H1 (cell line): ENCODE results near the gene MAP6D1. TPM values are rescaled to one million over a fixed set of nuclear protein-coding genes. Genes with fewer than 3 reads are reported as not detected.

Experiments
- CTCF ChIA-PET: fragments of 300-600 bp; sonication (Branson Sonifier 250); formaldehyde crosslinking; loops from one replicate; lab custom pipeline; 2021; ENCODE audit not compliant: partially characterized antibody; lab: Charles Lee
- POLR2A ChIA-PET: fragments of 300-600 bp; sonication (Branson Sonifier 250); formaldehyde crosslinking; loops from one replicate; lab custom pipeline; 2021; ENCODE audit warnings: inconsistent platforms; ENCODE audit not compliant: partially characterized antibody; lab: Charles Lee
- DNase-seq, 2 experiments: peaks; one replicate each; pipeline versions ENCODE4 v3.0.0 to v3.0.0-alpha.2; 2010 to 2022; ENCODE audit warnings: low spot score in 2 of 2, low read depth in 1 of 2, mixed read lengths in 1 of 2
- FAIRE-seq: peaks from 2 replicates; lab custom pipeline; 2011; peaks lifted over from hg19 to GRCh38; lab: Jason Lieb, UNC
- H2AFZ ChIP-seq: 2 replicates; pipeline ENCODE4 v1.8.1; 2012; ENCODE audit warnings: low read length, inconsistent platforms
- H2AK5ac ChIP-seq: 2 replicates; pipeline ENCODE4 v1.6.1; 2013; ENCODE audit warnings: low read depth, low read length
- H2BK120ac ChIP-seq: replicated peaks from 2 replicates; pipeline ENCODE3; 2013; ENCODE audit warnings: low read depth, low read length, inconsistent platforms
- H2BK12ac ChIP-seq: 2 replicates; pipeline ENCODE4 v1.6.1; 2013; ENCODE audit warnings: low read depth, low read length
- H2BK15ac ChIP-seq: 2 replicates; pipeline ENCODE4 v1.6.1; 2013; ENCODE audit warnings: low read length
- H2BK20ac ChIP-seq: 2 replicates; pipeline ENCODE4 v1.6.1; 2013; ENCODE audit warnings: low read length
- H2BK5ac ChIP-seq: 2 replicates; pipeline ENCODE4 v1.6.1; 2013; ENCODE audit warnings: low read depth, low read length
- H3K14ac ChIP-seq: 2 replicates; pipeline ENCODE4 v1.6.1; 2013; ENCODE audit warnings: inconsistent platforms; ENCODE audit not compliant: insufficient read length
- H3K18ac ChIP-seq: 2 replicates; pipeline ENCODE4 v1.6.1; 2013; ENCODE audit warnings: low read length; ENCODE audit errors: extremely low read depth
- H3K23ac ChIP-seq: 2 replicates; pipeline ENCODE4 v1.6.1; 2013; ENCODE audit warnings: inconsistent platforms; ENCODE audit not compliant: insufficient read length
- H3K23me2 ChIP-seq: 2 replicates; pipeline ENCODE4 v1.6.1; 2013; ENCODE audit warnings: low read depth, low read length
- H3K27ac ChIP-seq: 2 replicates; pipeline ENCODE4 v1.6.1; 2011; ENCODE audit warnings: low read depth, low read length, inconsistent platforms
- H3K27me3 ChIP-seq, 4 experiments: replicated peaks in 1 of 4; 1 replicate in 1 of 4; 2 replicates in 3 of 4; pipeline versions ENCODE4 v1.6.1 to v1.8.1; 2011 to 2013; ENCODE audit warnings: low read length in 3 of 4, mild to moderate bottlenecking in 3 of 4, inconsistent platforms in 2 of 4, mixed read lengths in 2 of 4, moderate library complexity in 1 of 4; ENCODE audit not compliant: control insufficient read depth in 3 of 4, insufficient read depth in 3 of 4; ENCODE audit errors: extremely low read depth in 1 of 4
- H3K36me3 ChIP-seq, 4 experiments: 2 replicates each; pipeline versions ENCODE4 v1.6.1 to v1.8.1; 2011 to 2013; ENCODE audit warnings: mild to moderate bottlenecking in 4 of 4, low read length in 3 of 4, moderate library complexity in 2 of 4, control low read depth in 1 of 4, inconsistent platforms in 1 of 4; ENCODE audit not compliant: insufficient read depth in 4 of 4, control insufficient read depth in 2 of 4
- H3K4ac ChIP-seq: replicated peaks from 2 replicates; pipeline ENCODE3; 2013; ENCODE audit warnings: low read length, low read depth, mixed read lengths, inconsistent platforms; ENCODE audit not compliant: insufficient read length
- H3K4me1 ChIP-seq, 4 experiments: replicated peaks in 1 of 4; 1 replicate in 1 of 4; 2 replicates in 3 of 4; pipeline versions ENCODE4 v1.6.1 to v1.8.1; 2011 to 2013; ENCODE audit warnings: low read length in 3 of 4, inconsistent platforms in 2 of 4, mixed read lengths in 1 of 4; ENCODE audit not compliant: insufficient read depth in 4 of 4, control insufficient read depth in 3 of 4
- H3K4me2 ChIP-seq, 2 experiments: 2 replicates each; pipeline versions ENCODE4 v1.6.1 to v1.8.1; 2011 to 2013; ENCODE audit warnings: low read depth in 2 of 2, low read length in 2 of 2, control low read depth in 1 of 2, inconsistent platforms in 1 of 2, mild to moderate bottlenecking in 1 of 2; ENCODE audit not compliant: insufficient read depth in 1 of 2
- H3K4me3 ChIP-seq, 4 experiments: fragments of 200-600, 300-600 bp in 1 of 4; sonication (generic), shearing (Covaris generic), sonication (Bioruptor Twin) in 1 of 4; 2 replicates each; pipeline versions ENCODE4 v1.5.1 to v1.8.1; 2011 to 2016; ENCODE audit warnings: low read length in 4 of 4, low read depth in 3 of 4, control low read depth in 2 of 4, inconsistent platforms in 2 of 4, mild to moderate bottlenecking in 2 of 4, mixed read lengths in 1 of 4, moderate library complexity in 1 of 4; ENCODE audit not compliant: insufficient read depth in 2 of 4; ENCODE audit errors: extremely low read depth in 1 of 4
- H3K56ac ChIP-seq: replicated peaks from 2 replicates; pipeline ENCODE3; 2013; ENCODE audit warnings: low read depth, mild to moderate bottlenecking, mixed read lengths, low read length, inconsistent platforms; ENCODE audit not compliant: insufficient read length
- H3K79me1 ChIP-seq: 2 replicates; pipeline ENCODE4 v1.6.1; 2013; ENCODE audit warnings: low read depth, low read length, control low read depth
- H3K79me2 ChIP-seq, 2 experiments: 2 replicates each; pipeline versions ENCODE4 v1.6.1 to v1.8.1; 2012 to 2013; ENCODE audit warnings: low read length in 2 of 2, mild to moderate bottlenecking in 2 of 2, inconsistent platforms in 1 of 2; ENCODE audit not compliant: insufficient read depth in 2 of 2, control insufficient read depth in 1 of 2
- H3K9ac ChIP-seq, 4 experiments: replicated peaks in 1 of 4; 1 replicate in 1 of 4; 2 replicates in 3 of 4; pipeline versions ENCODE4 v1.6.1 to v1.8.1; 2011 to 2013; ENCODE audit warnings: low read depth in 3 of 4, low read length in 3 of 4, control low read depth in 2 of 4, mild to moderate bottlenecking in 2 of 4, moderate library complexity in 2 of 4, inconsistent platforms in 1 of 4; ENCODE audit errors: extremely low read depth in 1 of 4
- H3K9me3 ChIP-seq, 2 experiments: 2 replicates each; pipeline versions ENCODE4 v1.6.1 to v1.8.1; 2012 to 2013; ENCODE audit warnings: mild to moderate bottlenecking in 2 of 2, moderate library complexity in 2 of 2, control low read depth in 1 of 2, inconsistent platforms in 1 of 2, low read depth in 1 of 2, low read length in 1 of 2, mixed read lengths in 1 of 2; ENCODE audit not compliant: insufficient read depth in 2 of 2
- H4K20me1 ChIP-seq, 2 experiments: replicated peaks in 1 of 2; 2 replicates each; pipeline versions ENCODE3 to v1.8.1; 2011 to 2013; ENCODE audit warnings: inconsistent platforms in 2 of 2, low read length in 2 of 2, mild to moderate bottlenecking in 1 of 2; ENCODE audit not compliant: insufficient read depth in 2 of 2, control insufficient read depth in 1 of 2
- H4K5ac ChIP-seq: 2 replicates; pipeline ENCODE4 v1.6.1; 2013; ENCODE audit warnings: low read length, low read depth, mixed read lengths, inconsistent platforms; ENCODE audit not compliant: insufficient read length
- H4K8ac ChIP-seq: 2 replicates; pipeline ENCODE4 v1.8.0; 2013; ENCODE audit warnings: mild to moderate bottlenecking, moderate library complexity, low read length, inconsistent platforms; ENCODE audit not compliant: insufficient read depth; ENCODE audit errors: extremely low read depth
- H4K91ac ChIP-seq: replicated peaks from 2 replicates; pipeline ENCODE3; 2013; ENCODE audit warnings: low read length, mixed read lengths, inconsistent platforms; ENCODE audit not compliant: insufficient read length
- BCL11A ChIP-seq, 2 experiments: IDR thresholded peaks; one replicate each; pipeline ENCODE4 v1.6.1; 2011; ENCODE audit warnings: low read depth in 2 of 2, low read length in 2 of 2, mild to moderate bottlenecking in 2 of 2
- CBX5 ChIP-seq: fragments of 300-800, 300-1000 bp; sonication (generic); IDR thresholded peaks from 2 replicates; pipeline ENCODE4 v1.7.1; 2016; ENCODE audit warnings: antibody characterized with exemption, low read length, low read depth
- CEBPB ChIP-seq: IDR thresholded peaks from 2 replicates; pipeline ENCODE4 v1.6.1; 2012; ENCODE audit warnings: low read depth, low read length
- CREB1 ChIP-seq: IDR thresholded peaks from 2 replicates; pipeline ENCODE4 v1.6.1; 2012; ENCODE audit warnings: inconsistent platforms
- EZH2 ChIP-seq: fragments of 200-600 bp; sonication (generic); IDR thresholded peaks from 2 replicates; pipeline ENCODE4 v1.7.1; 2012; ENCODE audit warnings: low read depth, mild to moderate bottlenecking, moderate library complexity, low read length, inconsistent platforms; ENCODE audit not compliant: severe bottlenecking
- GTF2F1 ChIP-seq: IDR thresholded peaks from 2 replicates; pipeline ENCODE4 v1.6.1; 2012; ENCODE audit warnings: low read depth, low read length, improper control_type of control experiment, borderline replicate concordance
- MAFK ChIP-seq: IDR thresholded peaks from 2 replicates; pipeline ENCODE4 v1.6.1; 2012; ENCODE audit warnings: low read depth, mild to moderate bottlenecking, improper control_type of control experiment, low read length
- NRF1 ChIP-seq: IDR thresholded peaks from 2 replicates; pipeline ENCODE4 v1.6.1; 2011; ENCODE audit warnings: mild to moderate bottlenecking, low read depth, low read length, improper control_type of control experiment
- RXRA ChIP-seq: IDR thresholded peaks from 2 replicates; pipeline ENCODE4 v1.6.1; 2011; ENCODE audit warnings: low read depth, mild to moderate bottlenecking, low read length, moderate library complexity; ENCODE audit not compliant: insufficient read depth
- SAP30 ChIP-seq: fragments of 300-600 bp; sonication (generic); IDR thresholded peaks from 2 replicates; pipeline ENCODE4 v1.7.1; 2012; ENCODE audit warnings: low read length, moderate library complexity, mild to moderate bottlenecking, inconsistent platforms; ENCODE audit not compliant: insufficient read depth, insufficient replicate concordance
- SP2 ChIP-seq: IDR thresholded peaks from 2 replicates; pipeline ENCODE4 v1.6.1; 2012; ENCODE audit warnings: mild to moderate bottlenecking, low read length, inconsistent platforms
- TCF12 ChIP-seq: IDR thresholded peaks from 2 replicates; pipeline ENCODE4 v1.6.1; 2011; ENCODE audit warnings: low read depth, mild to moderate bottlenecking, low read length
- YY1 ChIP-seq: IDR thresholded peaks from 2 replicates; pipeline ENCODE4 v1.6.1; 2011; ENCODE audit warnings: low read depth, mild to moderate bottlenecking, low read length
- WGBS, 2 experiments: shearing (Covaris generic) in 1 of 2; methylation state at CpG; one replicate each; pipeline versions ENCODE4 v1.1.6 to v1.1.7; 2013 to 2015; ENCODE audit warnings: low lambda C conversion rate in 2 of 2, mixed read lengths in 2 of 2, inconsistent platforms in 1 of 2, low coverage in 1 of 2, missing lambda C conversion rate in 1 of 2; ENCODE audit not compliant: insufficient replicate concordance in 2 of 2, insufficient coverage in 1 of 2, insufficient read length in 1 of 2; ENCODE audit errors: extremely low coverage in 1 of 2, missing lambda C conversion rate in 1 of 2; 5-methylcytosine and 5-hydroxymethylcytosine counted together
- polyA plus RNA-seq, 7 experiments: library from polyadenylated mRNA; depleted of rRNA in 3 of 7; stranded (reverse) in 5 of 7; unstranded in 2 of 7; fragments of >200 nt in 5 of 7; fragments of 200-250 nt in 2 of 7; gene quantifications; 1 replicate in 5 of 7; 2 replicates in 1 of 7; 4 replicates in 1 of 7; pipeline versions ENCODE4 v1.2.1 to v1.2.3, GENCODE V29; 2011 to 2013; ENCODE audit warnings: missing spikeins in 2 of 7, mixed read lengths in 2 of 7
- total RNA-seq: library from RNA; stranded (reverse); fragmentation: NEBNext Ultra II Directional; extraction: Animal tissue kit (Norgen Biotek cat#: 25700); gene quantifications from 2 replicates; pipeline ENCODE4 v1.2.1, GENCODE V29; 2021
- TF ChIP-seq, protein P1 (sequence below): IDR thresholded peaks from 2 replicates; pipeline ENCODE4 v1.6.1; 2011; ENCODE audit warnings: low read depth, mild to moderate bottlenecking, low read length; ENCODE audit not compliant: insufficient read depth

MAP6D1 gene
- total and polyA plus RNA-seq, 2 of the 8 experiments (the other 6 are each of a cell fraction or from before 2014, with no cell fraction given), result 4.8 to 5.2 TPM

DNA sequence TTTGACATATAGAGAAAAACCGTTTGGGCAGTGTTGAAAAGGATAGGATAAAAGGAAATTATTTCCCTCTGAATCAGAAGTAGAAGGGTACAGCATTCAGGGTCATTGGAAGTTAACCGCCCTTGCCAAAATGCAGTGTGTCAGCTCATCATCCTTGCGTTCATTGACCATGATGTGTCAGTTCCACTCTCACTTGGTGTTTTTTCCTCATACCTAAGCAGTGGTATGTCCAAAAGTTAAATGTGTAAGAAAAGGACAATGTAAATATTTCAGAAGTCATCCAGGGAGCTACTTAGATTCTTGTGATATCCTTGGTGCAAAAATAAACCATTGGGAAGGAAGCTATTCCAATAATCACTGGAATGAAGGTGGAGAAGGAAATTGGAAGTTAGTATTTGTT, 50.7 kb downstream of the MAP6D1 start:
- no peak overlapping the region for H3K23ac ChIP-seq
- no peak overlapping the region for H2BK15ac ChIP-seq
- H3K27me3 ChIP-seq, result no peaks in the 10 kb centered on the region
- H3K23me2 ChIP-seq, result no peaks in the 10 kb centered on the region
- H3K56ac ChIP-seq, result no peak overlapping the region
- H2BK5ac ChIP-seq, result no peak overlapping the region
- peaks cover 29 to 78% (median 57%) of the 10 kb centered on the region in 4 experiments for H3K36me3 ChIP-seq
- TF ChIP-seq EZH2 (no peak), SP2 (no peak), CEBPB (no peak), CREB1 (no peak), NRF1 (no peak), MAFK (no peak), GTF2F1 (no peak), SAP30 (no peak), CBX5 (no peak), BCL11A (IDR thresholded peaks at IDR 0.05; ENCODE audit: low read depth in 2 of 2, low read length in 2 of 2) (no peak), YY1 (no peak), RXRA (no peak), TCF12 (no peak)
- TF ChIP-seq, protein P1, sequence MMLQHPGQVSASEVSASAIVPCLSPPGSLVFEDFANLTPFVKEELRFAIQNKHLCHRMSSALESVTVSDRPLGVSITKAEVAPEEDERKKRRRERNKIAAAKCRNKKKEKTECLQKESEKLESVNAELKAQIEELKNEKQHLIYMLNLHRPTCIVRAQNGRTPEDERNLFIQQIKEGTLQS, result no peak
- no peak overlapping the region for H2AK5ac ChIP-seq
- no peak for FAIRE-seq
- no peak overlapping the region for H3K14ac ChIP-seq
- H2BK20ac ChIP-seq, result no peak overlapping the region
- no peak overlapping the region for H3K9ac ChIP-seq
- H4K5ac ChIP-seq, result no peak overlapping the region
- no peak overlapping the region for H4K8ac ChIP-seq
- DNase-seq, result no peak
- H3K4me1 ChIP-seq, result no peaks in the 10 kb centered on the region
- H3K9me3 ChIP-seq, result no peaks in the 10 kb centered on the region
- peaks cover 1 to 2% of the 10 kb centered on the region in 2 experiments for H4K20me1 ChIP-seq
- H3K79me2 ChIP-seq, result no peaks in the 10 kb centered on the region
- ChIA-PET CTCF (interaction anchor here (0.8 to 1.2 kb wide), 4 partner anchors 10 to 454 kb away, joined by 3 read pairs; no protein-coding TSS in a partner anchor), POLR2A (no interaction called here)
- H3K4me2 ChIP-seq, result no peak overlapping the region
- no peak overlapping the region for H3K18ac ChIP-seq
- H2BK12ac ChIP-seq, result no peak overlapping the region
- no peak overlapping the region for H4K91ac ChIP-seq
- 89% methylated on average over 3 of the region's 3 CpGs; no CpG with 5 or more reads in 1 of the 2 experiments for WGBS, 2 experiments
- H3K27ac ChIP-seq, result no peak overlapping the region
- no peak overlapping the region for H2BK120ac ChIP-seq
- no peak overlapping the region for H3K4ac ChIP-seq
- no peak overlapping the region for H3K4me3 ChIP-seq
- no peaks in the 10 kb centered on the region for H3K79me1 ChIP-seq
- H2AFZ ChIP-seq, result no peak overlapping the region
